GM12878 (cell line): ENCODE data around the gene RSRP1. TPM values are rescaled to one million over a fixed set of nuclear protein-coding genes. Genes with fewer than 3 reads are reported as not detected.

Source experiments
- ATAC-seq: fragments of 200-7000 bp; cut with Tn5 transposase; 3 replicates; pipeline ENCODE4 v1.9.1; 2020; ENCODE audit warnings: mild to moderate bottlenecking, moderate library complexity
- BruUV-seq: library from RNA; stranded (reverse); fragments of 400-500 nt; replicated peaks from 2 replicates; lab custom pipeline; 2021; lab: Mats Ljungman, UMichigan
- CTCF ChIA-PET: fragments of 300-600 bp; sonication (Branson Sonifier 250); formaldehyde crosslinking; extraction: SDS; loops from one replicate; lab custom pipeline; 2021; ENCODE audit warnings: inconsistent platforms; lab: Yijun Ruan, JAX
- POLR2A ChIA-PET: fragments of 350-600 bp; formaldehyde crosslinking; extraction: SDS; loops from one replicate; lab custom pipeline; 2021; ENCODE audit warnings: inconsistent platforms; lab: Charles Lee
- RAD21 ChIA-PET: fragments of 300-600 bp; sonication (Branson Sonifier 250); formaldehyde crosslinking; loops from one replicate; lab custom pipeline; 2023; ENCODE audit warnings: antibody characterized with exemption; ENCODE audit not compliant: unreplicated experiment; lab: Charles Lee
- SMC1A ChIA-PET: fragments of 300-600 bp; sonication (Branson Sonifier 250); formaldehyde crosslinking; loops from one replicate; lab custom pipeline; 2023; ENCODE audit not compliant: unreplicated experiment, uncharacterized antibody; lab: Charles Lee
- DNase-seq: peaks from one replicate; pipeline ENCODE4 v3.0.0-alpha.2; 2011; ENCODE audit warnings: low read depth, low spot score
- FAIRE-seq: peaks from 3 replicates; lab custom pipeline; 2011; peaks lifted over from hg19 to GRCh38; lab: Jason Lieb, UNC
- H2AFZ ChIP-seq: 2 replicates; pipeline ENCODE4 v1.6.0; 2011; ENCODE audit warnings: low read depth, low read length, control low read depth; ENCODE audit not compliant: control insufficient read depth
- H3K27ac ChIP-seq: 2 replicates; pipeline ENCODE4 v1.5.1; 2011; ENCODE audit warnings: control low read depth; ENCODE audit not compliant: control insufficient read depth, insufficient read depth
- H3K27me3 ChIP-seq, 2 experiments: replicated peaks in 1 of 2; 2 replicates each; pipeline versions ENCODE4 v1.6.0 to v1.6.1; 2011; ENCODE audit warnings: low read length in 1 of 2; ENCODE audit not compliant: control insufficient read depth in 2 of 2, insufficient read depth in 2 of 2
- H3K36me3 ChIP-seq, 2 experiments: 2 replicates each; pipeline ENCODE4 v1.5.1; 2011; ENCODE audit warnings: low read length in 1 of 2; ENCODE audit not compliant: control insufficient read depth in 2 of 2, insufficient read depth in 2 of 2
- H3K4me1 ChIP-seq: 2 replicates; pipeline ENCODE4 v1.6.1; 2011; ENCODE audit warnings: mild to moderate bottlenecking, low read length, moderate library complexity, mixed read lengths; ENCODE audit not compliant: control insufficient read depth, insufficient read depth
- H3K4me2 ChIP-seq: 2 replicates; pipeline ENCODE4 v1.6.0; 2011; ENCODE audit warnings: control low read depth; ENCODE audit not compliant: control insufficient read depth, insufficient read depth
- H3K4me3 ChIP-seq: fragments of 200-600 bp; sonication (generic); 2 replicates; pipeline ENCODE4 v1.5.1; 2016
- H3K79me2 ChIP-seq: 2 replicates; pipeline ENCODE4 v1.6.0; 2011; ENCODE audit warnings: low read length; ENCODE audit not compliant: control insufficient read depth, insufficient read depth
- H3K9ac ChIP-seq: 2 replicates; pipeline ENCODE4 v1.8.0; 2011; ENCODE audit warnings: low read length, control low read depth, mixed read lengths; ENCODE audit not compliant: control insufficient read depth, insufficient read depth
- H3K9me3 ChIP-seq: replicated peaks from 3 replicates; pipeline ENCODE4 v1.5.1; 2011; ENCODE audit warnings: mild to moderate bottlenecking, low read length; ENCODE audit not compliant: control insufficient read depth, insufficient read depth
- H4K20me1 ChIP-seq: 2 replicates; pipeline ENCODE4 v1.6.0; 2011; ENCODE audit not compliant: control insufficient read depth, insufficient read depth
- NFIC ChIP-seq: IDR thresholded peaks from 2 replicates; pipeline ENCODE4 v1.6.1; 2012; ENCODE audit warnings: low read depth, mild to moderate bottlenecking, inconsistent platforms, low read length, moderate library complexity
- SIX5 ChIP-seq: IDR thresholded peaks from 2 replicates; pipeline ENCODE4 v1.6.1; 2011; ENCODE audit warnings: mild to moderate bottlenecking, low read depth, low read length, moderate library complexity; ENCODE audit not compliant: severe bottlenecking
- WGBS: methylation state at CpG from one replicate; pipeline ENCODE4 v1.1.6; 2016; ENCODE audit warnings: low lambda C conversion rate; ENCODE audit not compliant: insufficient replicate concordance, insufficient coverage; ENCODE audit errors: missing lambda C conversion rate; 5-methylcytosine and 5-hydroxymethylcytosine counted together
- in situ Hi-C: fragments of 300-500 bp; cut with MboI; formaldehyde crosslinking; loops from 9 replicates; pipeline ENCODE4 v1.14.3; 2018; ENCODE audit warnings: mixed read lengths
- intact Hi-C: fragments of 100-400 bp; cut with micrococcal nuclease; formaldehyde crosslinking; loops from one replicate; pipeline ENCODE4 v1.14.2; 2022; ENCODE audit not compliant: unreplicated experiment
- polyA plus RNA-seq, 11 experiments: library from polyadenylated mRNA; depleted of rRNA in 4 of 11; unstranded in 6 of 11; stranded (reverse) in 5 of 11; fragments of >200 nt; fragmentation: Nextera tagmentation in 4 of 11; fragmentation: Illumina TruSeq in 1 of 11; extraction: Ambion mirVana in 4 of 11; extraction: Trizol in 1 of 11; gene quantifications; 1 replicate in 1 of 11; 2 replicates in 10 of 11; pipeline versions ENCODE4 v1.2.1 to v1.2.3, GENCODE V29; 2011 to 2016; ENCODE audit warnings: inconsistent platforms in 2 of 11, missing spikeins in 2 of 11, low read depth in 1 of 11
- total RNA-seq, 4 experiments: library from RNA; depleted of rRNA in 3 of 4; stranded (reverse); fragments of >200 nt in 3 of 4; fragmentation: Illumina TruSeq in 1 of 4; extraction: Trizol in 1 of 4; gene quantifications; 2 replicates each; pipeline versions ENCODE4 v1.2.1 to v1.2.3, GENCODE V29; 2013 to 2021
- TF ChIP-seq, protein P1 (sequence below): IDR thresholded peaks from 2 replicates; pipeline ENCODE4 v1.6.1; 2011; ENCODE audit warnings: borderline replicate concordance, low read depth, mild to moderate bottlenecking, moderate library complexity, low read length; ENCODE audit not compliant: insufficient read depth, poor library complexity, severe bottlenecking
- TF ChIP-seq, protein P2 (sequence below): IDR thresholded peaks from 2 replicates; pipeline ENCODE4 v1.6.1; 2011; ENCODE audit warnings: mild to moderate bottlenecking, low read depth, low read length, moderate library complexity; ENCODE audit not compliant: insufficient replicate concordance

The RSRP1 gene
- total and polyA plus RNA-seq, 10 of the 15 experiments (the other 5 are each of a cell fraction or from before 2014, with no cell fraction given), result 23.5 to 128 (median 90.0) TPM

GRCh38 chr1:25194054-25194453 lies 53.2 kb downstream of the RSRP1 start:
- in situ Hi-C loops, result no loop called here
- H3K4me3 ChIP-seq, result no peak overlapping the region
- ATAC-seq (no peak), DNase-seq (no peak)
- H3K4me1 ChIP-seq, result peaks cover 4% of the 10 kb centered on the region; the same call in 1 of the 2 replicates
- ChIA-PET POLR2A (no interaction called here), SMC1A (no interaction called here), RAD21 (no interaction called here), CTCF (interaction anchor here (1.4 kb wide), 1 partner anchor 11 kb away, joined by 6 read pairs; no protein-coding TSS in a partner anchor)
- peaks cover 4 to 5% of the 10 kb centered on the region in 2 experiments for H3K27me3 ChIP-seq
- no peaks in the 10 kb centered on the region for H3K9me3 ChIP-seq
- no peaks in the 10 kb centered on the region for H3K36me3 ChIP-seq
- no peak overlapping the region for H2AFZ ChIP-seq
- H3K4me2 ChIP-seq, result no peak overlapping the region
- intact Hi-C loops, result no loop called here
- H3K9ac ChIP-seq, result no peak overlapping the region
- no peaks in the 10 kb centered on the region for H4K20me1 ChIP-seq
- no peak overlapping the region for H3K27ac ChIP-seq
- BruUV-seq, result no TSS peak
- no peaks in the 10 kb centered on the region for H3K79me2 ChIP-seq
- TF ChIP-seq NFIC (no peak), SIX5 (no peak)
- TF ChIP-seq, protein P1, sequence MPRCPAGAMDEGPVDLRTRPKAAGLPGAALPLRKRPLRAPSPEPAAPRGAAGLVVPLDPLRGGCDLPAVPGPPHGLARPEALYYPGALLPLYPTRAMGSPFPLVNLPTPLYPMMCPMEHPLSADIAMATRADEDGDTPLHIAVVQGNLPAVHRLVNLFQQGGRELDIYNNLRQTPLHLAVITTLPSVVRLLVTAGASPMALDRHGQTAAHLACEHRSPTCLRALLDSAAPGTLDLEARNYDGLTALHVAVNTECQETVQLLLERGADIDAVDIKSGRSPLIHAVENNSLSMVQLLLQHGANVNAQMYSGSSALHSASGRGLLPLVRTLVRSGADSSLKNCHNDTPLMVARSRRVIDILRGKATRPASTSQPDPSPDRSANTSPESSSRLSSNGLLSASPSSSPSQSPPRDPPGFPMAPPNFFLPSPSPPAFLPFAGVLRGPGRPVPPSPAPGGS, result peak; percentile 91
- TF ChIP-seq, protein P2, sequence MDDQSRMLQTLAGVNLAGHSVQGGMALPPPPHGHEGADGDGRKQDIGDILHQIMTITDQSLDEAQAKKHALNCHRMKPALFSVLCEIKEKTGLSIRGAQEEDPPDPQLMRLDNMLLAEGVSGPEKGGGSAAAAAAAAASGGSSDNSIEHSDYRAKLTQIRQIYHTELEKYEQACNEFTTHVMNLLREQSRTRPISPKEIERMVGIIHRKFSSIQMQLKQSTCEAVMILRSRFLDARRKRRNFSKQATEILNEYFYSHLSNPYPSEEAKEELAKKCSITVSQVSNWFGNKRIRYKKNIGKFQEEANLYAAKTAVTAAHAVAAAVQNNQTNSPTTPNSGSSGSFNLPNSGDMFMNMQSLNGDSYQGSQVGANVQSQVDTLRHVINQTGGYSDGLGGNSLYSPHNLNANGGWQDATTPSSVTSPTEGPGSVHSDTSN, result peak; percentile 25
- TF ChIP-seq, all 136 proteins: peak for 2
- FAIRE-seq, result no peak
- 14% methylated on average over 8 of the region's 8 CpGs for WGBS
